ENCODE measurements around the gene GPD1L.

GPD1L gene

GRCh38 chr3:32128936-32129335 lies 22.5 kb downstream of the GPD1L start (continued):
- TF ChIP-seq ZFP3 (CRISPR knock-in tag; IDR thresholded peaks at IDR 0.05) (no peak), ISL1 (CRISPR knock-in tag; IDR thresholded peaks at IDR 0.05) (no peak), SNAI2 (CRISPR knock-in tag; IDR thresholded peaks at IDR 0.05) (no peak), TSHZ2 (CRISPR knock-in tag; IDR thresholded peaks at IDR 0.05) (no peak)

GRCh38 chr3:32129832-32130231 lies 23.4 kb downstream of the GPD1L start:
- no peak for ATAC-seq
- TF ChIP-seq BACH2 (CRISPR knock-in tag; IDR thresholded peaks at IDR 0.05; ENCODE audit: borderline replicate concordance): no peak
- no peak for TF ChIP-seq OSR1 (CRISPR knock-in tag; IDR thresholded peaks at IDR 0.05)
- TF ChIP-seq PATZ1 (CRISPR knock-in tag; IDR thresholded peaks at IDR 0.05; ENCODE audit: borderline replicate concordance): no peak
- TF ChIP-seq ZNF8 (CRISPR knock-in tag; IDR thresholded peaks at IDR 0.05): no peak
- no peak for TF ChIP-seq ZFP3 (CRISPR knock-in tag; IDR thresholded peaks at IDR 0.05)

- ATAC-seq: no peak
- TF ChIP-seq PATZ1 (CRISPR knock-in tag; IDR thresholded peaks at IDR 0.05; ENCODE audit: borderline replicate concordance): no peak
- no peak for TF ChIP-seq BACH2 (CRISPR knock-in tag; IDR thresholded peaks at IDR 0.05; ENCODE audit: borderline replicate concordance)
- TF ChIP-seq ZNF8 (CRISPR knock-in tag; IDR thresholded peaks at IDR 0.05): no peak
- no peak for TF ChIP-seq POU6F1 (CRISPR knock-in tag; IDR thresholded peaks at IDR 0.05; ENCODE audit: borderline replicate concordance, low read depth)
- TF ChIP-seq ZFP3 (CRISPR knock-in tag; IDR thresholded peaks at IDR 0.05): no peak
- no peak for TF ChIP-seq ZNF565 (CRISPR knock-in tag; conservative IDR thresholded peaks at IDR 0.05; ENCODE audit: low read depth)
- no peak for TF ChIP-seq ZC3H10 (CRISPR knock-in tag; IDR thresholded peaks at IDR 0.05)
- TF ChIP-seq ZNF70 (CRISPR knock-in tag; IDR thresholded peaks at IDR 0.05): no peak
- TF ChIP-seq RARB (CRISPR knock-in tag; IDR thresholded peaks at IDR 0.05): no peak
- TF ChIP-seq ISL1 (CRISPR knock-in tag; IDR thresholded peaks at IDR 0.05): no peak
- TF ChIP-seq SNAI2 (CRISPR knock-in tag; IDR thresholded peaks at IDR 0.05): no peak
- no peak for TF ChIP-seq GLIS3 (CRISPR knock-in tag; IDR thresholded peaks at IDR 0.05)
These were observed 25.7 kb downstream of the GPD1L start for GRCh38 chr3:32132121-32132520.

- ATAC-seq: no peak
- TF ChIP-seq ZNF8 (CRISPR knock-in tag; IDR thresholded peaks at IDR 0.05): no peak
- no peak for TF ChIP-seq BACH2 (CRISPR knock-in tag; IDR thresholded peaks at IDR 0.05; ENCODE audit: borderline replicate concordance)
- TF ChIP-seq POU6F1 (CRISPR knock-in tag; IDR thresholded peaks at IDR 0.05; ENCODE audit: borderline replicate concordance, low read depth): no peak
- TF ChIP-seq ZNF565 (CRISPR knock-in tag; conservative IDR thresholded peaks at IDR 0.05; ENCODE audit: low read depth): no peak
- no peak for TF ChIP-seq SNAI2 (CRISPR knock-in tag; IDR thresholded peaks at IDR 0.05)
- no peak for TF ChIP-seq TOX (CRISPR knock-in tag; IDR thresholded peaks at IDR 0.05; ENCODE audit: borderline replicate concordance)
- TF ChIP-seq OSR1 (CRISPR knock-in tag; IDR thresholded peaks at IDR 0.05): no peak
- no peak for TF ChIP-seq PPARA (CRISPR knock-in tag; IDR thresholded peaks at IDR 0.05; ENCODE audit: borderline replicate concordance)
- TF ChIP-seq GLIS3 (CRISPR knock-in tag; IDR thresholded peaks at IDR 0.05): no peak
- no peak for TF ChIP-seq TCF4 (CRISPR knock-in tag; IDR thresholded peaks at IDR 0.05; ENCODE audit: borderline replicate concordance)
These were observed 26.3 kb downstream of the GPD1L start for GRCh38 chr3:32132706-32133105.

Measured in SK-N-SH treated with all-trans-retinoic acid at 6 μM for 48 hours (cell line).